Thymus (tissue), 11 donors: ENCODE data around the gene TLR2. TPM values are rescaled to one million over a fixed set of nuclear protein-coding genes. Genes with fewer than 3 reads are reported as not detected.

Source experiments
- DNase-seq, 9 donors: peaks; one replicate each; pipeline ENCODE4 v3.0.0-alpha.2; 2013; ENCODE audit warnings: low spot score in 9 of 9, low read depth in 6 of 9, missing footprints in 1 of 9
- H3K27ac ChIP-seq, 2 donors: one replicate each; pipeline ENCODE4 v1.5.1; 2013; ENCODE audit warnings: control low read depth in 1 of 2, low read depth in 1 of 2, low read length in 1 of 2, mild to moderate bottlenecking in 1 of 2, moderate library complexity in 1 of 2
- H3K27me3 ChIP-seq, 2 donors: one replicate each; pipeline ENCODE4 v1.5.1; 2013; ENCODE audit warnings: low read length in 1 of 2; ENCODE audit not compliant: control insufficient read depth in 2 of 2, insufficient read depth in 1 of 2
- H3K36me3 ChIP-seq, 2 donors: one replicate each; pipeline ENCODE4 v1.5.1; 2013; ENCODE audit warnings: low read length in 1 of 2, mild to moderate bottlenecking in 1 of 2, moderate library complexity in 1 of 2; ENCODE audit not compliant: control insufficient read depth in 2 of 2, insufficient read depth in 2 of 2
- H3K4me1 ChIP-seq, 2 donors: one replicate each; pipeline ENCODE4 v1.5.1; 2013; ENCODE audit warnings: low read length in 2 of 2; ENCODE audit not compliant: control insufficient read depth in 2 of 2, insufficient read depth in 2 of 2
- H3K4me3 ChIP-seq, 2 donors: one replicate each; pipeline ENCODE4 v1.5.1; 2013; ENCODE audit warnings: low read length in 2 of 2, control low read depth in 1 of 2, mild to moderate bottlenecking in 1 of 2
- H3K9me3 ChIP-seq, 2 donors: one replicate each; pipeline ENCODE4 v1.5.1; 2013; ENCODE audit warnings: low read length in 1 of 2, mild to moderate bottlenecking in 1 of 2; ENCODE audit not compliant: control insufficient read depth in 2 of 2, insufficient read depth in 1 of 2
- WGBS: extraction: QIAGEN DNeasy Blood & Tissue Kit; methylation state at CpG from one replicate; pipeline ENCODE4 v1.1.7; 2013; 5-methylcytosine and 5-hydroxymethylcytosine counted together
- polyA plus RNA-seq: library from polyadenylated mRNA; stranded (reverse); fragments of 200-250 nt; gene quantifications from one replicate; pipeline ENCODE4 v1.2.3, GENCODE V29; 2013
- total RNA-seq: library from RNA; stranded (reverse); fragments of 120-200 nt; gene quantifications from one replicate; pipeline ENCODE4 v1.2.4, GENCODE V29; 2013
- donor health status: healthy.

Gene TLR2
- total and polyA plus RNA-seq, 2 donors: 6.7 to 13.6 TPM

DNA sequence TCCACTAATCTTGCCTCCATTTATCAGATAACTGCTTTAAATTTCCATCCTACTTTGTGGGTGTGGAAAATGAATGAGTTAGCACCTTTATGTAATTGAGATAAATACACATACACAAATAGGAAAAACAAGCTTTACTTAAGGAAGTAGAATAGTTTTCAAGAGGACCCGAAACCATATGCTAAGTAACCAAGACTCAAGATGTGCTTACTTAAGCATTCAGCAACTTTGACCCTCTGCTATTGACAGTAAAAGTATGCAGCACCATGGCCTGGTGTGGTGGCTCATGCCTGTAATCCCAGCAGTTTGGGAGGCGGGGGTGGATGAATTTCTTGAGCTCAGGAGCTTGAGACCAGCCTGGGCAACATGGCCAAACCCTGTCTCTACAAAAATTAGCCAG, 45.8 kb downstream of the TLR2 start:
- no peak overlapping the region for H3K27ac ChIP-seq

DNA sequence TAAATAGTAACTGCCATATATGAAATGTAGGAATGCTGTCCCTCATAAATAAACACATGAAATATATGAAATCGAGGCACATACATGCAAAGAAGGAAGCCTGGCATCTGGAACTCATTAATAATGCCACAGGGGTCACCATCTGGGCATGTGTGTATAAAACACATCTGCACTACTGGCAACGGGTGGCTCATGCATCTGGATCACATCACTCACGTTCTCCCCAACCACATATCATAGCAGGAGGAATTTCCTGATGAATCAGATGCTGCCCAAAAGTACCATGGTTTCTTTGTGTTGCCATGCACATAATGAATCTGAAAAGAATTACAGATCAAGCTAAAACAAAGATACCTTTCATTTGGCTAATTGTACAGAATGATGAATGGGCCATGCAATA, 47.2 kb downstream of the TLR2 start:
- no peak for DNase-seq
- 59% methylated on average over 3 of the region's 3 CpGs for WGBS
- Histone ChIP-seq H3K4me3 (no peak overlapping the region), H3K4me1 (peaks cover 0 to 7% of the 10 kb centered on the region in 2 donors), H3K27ac (no peak overlapping the region), H3K9me3 (no peaks in the 10 kb centered on the region), H3K27me3 (no peaks in the 10 kb centered on the region), H3K36me3 (no peaks in the 10 kb centered on the region)

More for the DNA sequence above, 45.8 kb downstream of the TLR2 start:
- Histone ChIP-seq H3K36me3 (no peaks in the 10 kb centered on the region), H3K27me3 (no peaks in the 10 kb centered on the region), H3K4me1 (peaks cover 0 to 9% of the 10 kb centered on the region in 2 donors), H3K4me3 (no peak overlapping the region), H3K9me3 (no peaks in the 10 kb centered on the region)
- 98% methylated on average over 2 of the region's 2 CpGs for WGBS
- DNase-seq: no peak

DNA sequence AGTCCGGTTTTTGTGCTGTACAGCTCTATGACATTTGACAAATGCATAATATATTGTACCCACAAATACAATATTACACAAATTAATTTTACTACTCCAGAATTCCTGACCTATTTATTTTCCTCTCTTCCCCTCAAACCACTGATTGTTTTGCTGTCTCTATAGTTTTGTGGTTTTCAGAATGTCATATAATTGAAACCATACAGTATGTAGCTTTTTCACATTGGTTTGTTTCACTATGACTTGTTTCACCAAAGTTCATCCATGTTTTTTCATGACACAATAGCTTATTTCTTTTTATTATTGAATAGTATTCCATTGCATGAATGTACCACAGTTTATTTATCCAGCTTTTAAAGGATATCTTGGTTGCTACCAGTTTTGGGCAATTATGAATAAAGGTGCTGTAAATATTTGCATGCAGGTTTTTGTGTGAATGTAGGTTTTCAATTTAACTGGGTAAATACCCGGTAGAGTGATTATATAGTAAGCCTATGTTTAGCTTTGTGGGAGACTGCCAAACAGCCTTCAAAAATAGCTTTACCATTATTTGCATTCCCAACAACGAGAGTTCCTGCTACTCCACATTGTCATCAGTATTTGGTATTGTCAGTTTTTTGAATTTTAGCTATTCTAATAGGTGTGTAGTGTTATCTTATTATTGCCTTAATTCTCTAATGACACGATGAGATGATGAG, 49.8 kb downstream of the TLR2 start:
- no peak overlapping the region for H3K27ac ChIP-seq
- H3K9me3 ChIP-seq: no peaks in the 10 kb centered on the region
- no peaks in the 10 kb centered on the region for H3K36me3 ChIP-seq
- peaks cover 0 to under 1% of the 10 kb centered on the region in 2 donors for H3K4me1 ChIP-seq
- 83% methylated on average over 4 of the region's 4 CpGs for WGBS
- DNase-seq: no peak
- no peak overlapping the region for H3K4me3 ChIP-seq
- no peaks in the 10 kb centered on the region for H3K27me3 ChIP-seq

DNA sequence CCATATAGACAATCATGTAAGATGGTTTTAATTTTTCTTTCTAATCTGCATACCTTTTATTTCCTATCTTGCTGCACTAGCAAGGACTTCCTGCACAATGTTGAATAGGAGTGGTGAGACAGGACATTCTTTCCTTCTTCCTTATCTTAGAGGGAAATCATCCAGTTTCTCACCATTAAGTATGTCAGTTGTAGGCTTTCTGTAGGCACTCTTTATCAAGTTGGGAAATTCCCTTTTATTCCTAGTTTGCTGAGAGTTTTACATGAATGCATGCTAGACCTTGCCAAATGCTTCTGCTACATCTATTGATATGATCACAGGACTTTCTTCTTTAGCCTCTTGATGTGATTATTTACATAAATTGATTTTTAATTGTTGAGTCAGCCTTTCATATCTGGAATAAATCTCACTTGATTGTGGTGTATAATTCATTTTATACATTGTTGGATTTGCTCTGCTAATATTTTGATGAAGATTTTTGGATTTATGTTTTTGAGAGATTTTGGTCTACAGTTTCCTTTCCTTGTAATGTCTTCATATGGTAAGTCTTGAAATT, 51.9 kb downstream of the TLR2 start:
- Histone ChIP-seq H3K9me3 (no peaks in the 10 kb centered on the region), H3K4me1 (no peaks in the 10 kb centered on the region), H3K36me3 (no peaks in the 10 kb centered on the region), H3K27ac (no peak overlapping the region), H3K4me3 (no peak overlapping the region), H3K27me3 (no peaks in the 10 kb centered on the region)
- no peak for DNase-seq

DNA sequence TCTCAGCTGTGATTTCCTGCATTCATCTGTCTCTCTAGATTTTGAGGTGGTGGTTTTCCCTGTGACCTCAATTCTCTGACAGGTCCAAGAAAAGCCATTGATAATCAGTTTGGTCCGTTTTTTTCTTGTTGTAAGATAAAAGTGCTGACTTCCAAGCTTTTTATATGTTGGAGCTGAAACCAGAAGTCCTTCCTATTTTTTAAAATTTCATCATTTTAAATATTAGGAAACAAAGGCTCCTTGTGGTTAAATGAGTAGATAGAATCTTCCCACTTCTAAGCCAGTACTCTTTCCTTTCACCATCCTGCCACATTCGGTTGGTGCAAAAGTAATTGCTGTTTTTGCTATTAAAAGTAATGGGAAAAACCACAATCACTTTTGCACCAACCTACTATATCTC, 57.5 kb downstream of the TLR2 start:
- Histone ChIP-seq H3K36me3 (no peaks in the 10 kb centered on the region), H3K4me3 (no peak overlapping the region), H3K27me3 (no peaks in the 10 kb centered on the region), H3K4me1 (no peaks in the 10 kb centered on the region), H3K27ac (no peak overlapping the region), H3K9me3 (peaks cover 0 to 5% of the 10 kb centered on the region in 2 donors)
- 88% methylated on average over 2 of the region's 2 CpGs for WGBS
- no peak for DNase-seq

DNA sequence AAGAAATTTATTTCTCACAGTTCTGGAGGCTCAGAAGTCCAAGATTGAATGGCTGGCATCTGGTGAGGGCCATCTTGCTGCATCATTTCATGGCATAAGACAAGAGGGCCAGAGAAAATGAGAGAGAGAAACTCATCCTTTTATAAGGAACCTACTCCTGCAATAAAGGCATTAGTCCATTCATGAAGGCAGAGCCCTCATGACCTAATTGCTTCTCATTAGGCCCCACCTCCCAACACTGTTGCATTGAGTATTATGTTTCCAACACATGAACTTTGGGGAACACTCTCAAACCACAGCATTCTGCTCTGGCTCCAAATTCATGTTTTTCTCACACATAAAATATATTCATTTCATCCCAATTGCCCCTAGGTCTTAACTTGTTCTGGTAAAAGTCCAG, 61.6 kb downstream of the TLR2 start:
- no peaks in the 10 kb centered on the region for H3K27me3 ChIP-seq
- no peaks in the 10 kb centered on the region for H3K36me3 ChIP-seq
- H3K27ac ChIP-seq: no peak overlapping the region
- H3K4me3 ChIP-seq: no peak overlapping the region
- DNase-seq: no peak
- H3K9me3 ChIP-seq: peaks cover 0 to 5% of the 10 kb centered on the region in 2 donors
- H3K4me1 ChIP-seq: no peaks in the 10 kb centered on the region

DNA sequence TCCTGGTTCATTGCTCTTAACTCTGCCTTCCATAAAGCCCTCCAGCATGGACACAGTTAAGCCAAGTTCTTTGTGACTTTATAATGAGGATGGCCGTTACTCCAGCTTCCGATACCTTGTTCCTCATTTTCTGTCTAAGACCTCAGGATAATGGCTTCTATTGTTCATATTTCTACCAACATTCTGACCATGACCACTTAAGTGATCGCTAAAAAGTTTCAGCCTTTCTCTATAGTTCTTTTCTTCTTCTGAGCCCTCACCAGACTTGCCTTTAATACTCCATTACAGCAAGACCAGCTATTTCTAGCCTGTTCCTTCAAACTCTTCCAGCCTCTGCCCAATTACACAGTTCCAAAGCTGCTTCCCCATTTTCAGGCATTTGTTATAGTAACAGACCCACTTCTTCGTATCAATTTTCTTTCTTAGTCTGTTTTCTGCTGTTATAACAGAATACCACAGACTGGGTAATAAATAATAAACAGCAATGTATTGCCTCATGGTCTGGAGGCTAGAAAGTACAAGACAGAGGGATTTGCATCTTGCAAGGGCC, 63.4 kb downstream of the TLR2 start:
- H3K36me3 ChIP-seq: no peaks in the 10 kb centered on the region
- no peak overlapping the region for H3K4me3 ChIP-seq
- peaks cover 0 to 5% of the 10 kb centered on the region in 2 donors for H3K9me3 ChIP-seq
- no peak for DNase-seq
- H3K4me1 ChIP-seq: no peaks in the 10 kb centered on the region
- no peak overlapping the region for H3K27ac ChIP-seq
- 72% methylated on average over 4 of the region's 4 CpGs for WGBS
- H3K27me3 ChIP-seq: no peaks in the 10 kb centered on the region

DNA sequence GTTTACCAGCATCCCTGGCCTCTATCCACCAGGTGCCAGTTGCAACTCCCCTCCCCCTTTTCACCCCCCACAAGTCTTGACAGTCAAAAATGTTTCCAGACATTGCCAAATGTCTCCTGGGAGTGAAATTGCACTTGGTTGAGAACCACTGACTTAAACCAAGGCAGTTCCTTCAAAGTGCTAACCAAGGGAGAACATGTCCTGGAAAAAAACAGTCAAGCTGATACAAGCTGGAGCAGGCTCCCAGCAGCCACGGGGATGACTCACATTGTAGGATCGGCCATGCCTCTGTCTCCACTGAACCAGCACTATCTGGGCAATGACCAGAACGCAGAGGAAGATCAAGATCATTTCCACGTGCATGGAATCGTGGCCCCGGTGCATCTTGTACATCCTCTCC, 64.3 kb downstream of the TLR2 start:
- H3K27ac ChIP-seq: no peak overlapping the region
- peaks cover 0 to 5% of the 10 kb centered on the region in 2 donors for H3K9me3 ChIP-seq
- WGBS: 88% methylated on average over 6 of the region's 6 CpGs
- DNase-seq: no peak
- no peaks in the 10 kb centered on the region for H3K27me3 ChIP-seq
- H3K4me3 ChIP-seq: no peak overlapping the region
- H3K36me3 ChIP-seq: no peaks in the 10 kb centered on the region
- no peaks in the 10 kb centered on the region for H3K4me1 ChIP-seq

DNA sequence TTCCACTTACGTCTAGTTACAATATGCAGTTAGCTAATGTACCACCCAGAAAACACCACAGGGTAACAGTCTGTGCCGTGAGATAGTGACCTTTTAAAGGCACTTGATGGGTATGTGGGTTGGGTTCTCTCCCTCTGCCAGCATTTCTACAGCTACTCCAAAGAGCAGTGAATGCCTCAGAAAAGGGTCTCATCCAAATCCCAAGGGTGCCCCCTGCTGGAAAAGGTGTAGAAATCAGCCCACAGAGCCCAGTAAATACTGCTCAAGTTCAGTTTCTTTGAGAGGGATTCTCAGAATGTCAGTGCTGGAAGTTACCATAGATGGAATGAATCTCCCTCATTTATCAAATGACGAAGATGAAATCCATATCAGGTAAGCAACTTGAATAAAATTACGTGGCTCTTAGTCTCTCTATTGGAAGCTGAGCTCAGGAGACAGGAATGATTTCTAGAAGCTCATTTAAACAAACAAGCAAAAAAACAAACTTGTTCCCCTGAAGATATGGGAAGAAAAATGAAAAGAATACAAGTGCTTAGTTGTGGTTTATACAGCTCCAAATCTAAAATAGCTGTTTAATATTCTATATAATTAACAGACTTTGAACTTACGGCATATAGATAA, 66.2 kb downstream of the TLR2 start:
- H3K27ac ChIP-seq: no peak overlapping the region
- DNase-seq: peak; percentile 40 to 88 (median 67)
- H3K9me3 ChIP-seq: no peaks in the 10 kb centered on the region
- H3K4me1 ChIP-seq: no peaks in the 10 kb centered on the region
- no peaks in the 10 kb centered on the region for H3K36me3 ChIP-seq
- H3K27me3 ChIP-seq: no peaks in the 10 kb centered on the region
- no peak overlapping the region for H3K4me3 ChIP-seq
- WGBS: 43% methylated on average over 5 of the region's 5 CpGs
